GM21526 (cell line): ENCODE results near the gene ADGRG4.

Source experiments
- ATAC-seq: cut with Tn5 transposase; IDR thresholded peaks from one replicate; pipeline ENCODE4 v1.9.1; 2021; ENCODE audit warnings: moderate library complexity; ENCODE audit not compliant: unreplicated experiment, low FRiP score

Gene ADGRG4

GRCh38 chrX:136457303-136457917 is 156.6 kb downstream of the ADGRG4 start:
- no peak for ATAC-seq

- no peak for ATAC-seq
Observed at GRCh38 chrX:136464589-136464988, 163.8 kb downstream of the ADGRG4 start.
